ENCODE results near the gene AREG.

Gene AREG

GRCh38 chr4:74466242-74466641 lies 21.3 kb downstream of the AREG start:
- TF ChIP-seq CTCF (IDR thresholded peaks at IDR 0.05; ENCODE audit: low read depth, low read length, missing control alignments), result no peak
- DNase-seq (ENCODE audit: extremely low read depth, low read depth), result no peak
- no peak overlapping the region for H3K4me3 ChIP-seq (replicated peaks; ENCODE audit: low read depth, low read length)

GRCh38 chr4:74471264-74471663 lies 26.3 kb downstream of the AREG start:
- TF ChIP-seq CTCF (IDR thresholded peaks at IDR 0.05; ENCODE audit: low read depth, low read length, missing control alignments), result no peak
- H3K4me3 ChIP-seq (replicated peaks; ENCODE audit: low read depth, low read length), result no peak overlapping the region
- no peak for DNase-seq (ENCODE audit: extremely low read depth, low read depth)

DNA sequence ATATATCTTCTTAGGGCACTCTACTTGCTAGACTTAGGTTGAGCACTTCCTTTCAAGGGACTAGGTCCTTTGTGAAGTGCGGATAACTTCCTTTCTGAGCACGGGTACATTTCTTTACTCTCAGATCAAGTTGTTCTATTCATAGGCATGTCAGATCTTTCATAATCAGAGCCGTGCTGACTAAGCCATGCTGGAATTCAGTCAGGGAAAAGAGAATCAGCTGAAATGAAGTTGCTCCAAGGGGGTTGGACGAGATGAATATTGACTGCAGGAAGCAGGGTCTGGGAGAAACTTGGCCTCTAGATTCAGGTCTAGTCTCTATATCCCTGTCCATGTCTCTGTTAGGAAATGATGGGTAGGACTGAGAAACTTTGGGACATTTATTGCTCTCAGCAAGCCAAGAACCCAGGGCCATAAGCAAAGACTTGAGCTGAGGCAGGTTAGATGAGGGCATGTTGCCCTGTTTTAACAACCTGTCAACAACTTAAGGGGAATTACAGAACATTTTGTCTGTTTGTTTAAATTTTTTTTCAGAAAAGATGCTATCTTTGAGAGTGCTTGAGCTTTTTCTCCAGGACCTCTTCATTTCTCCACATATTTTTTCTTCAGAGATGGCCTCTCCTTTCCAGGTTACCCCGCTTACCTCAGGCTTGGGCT lies 28.3 kb downstream of the AREG start:
- no peak for DNase-seq (ENCODE audit: extremely low read depth, low read depth)
- TF ChIP-seq CTCF (IDR thresholded peaks at IDR 0.05; ENCODE audit: low read depth, low read length, missing control alignments), result no peak
- no peak overlapping the region for H3K4me3 ChIP-seq (replicated peaks; ENCODE audit: low read depth, low read length)

DNA sequence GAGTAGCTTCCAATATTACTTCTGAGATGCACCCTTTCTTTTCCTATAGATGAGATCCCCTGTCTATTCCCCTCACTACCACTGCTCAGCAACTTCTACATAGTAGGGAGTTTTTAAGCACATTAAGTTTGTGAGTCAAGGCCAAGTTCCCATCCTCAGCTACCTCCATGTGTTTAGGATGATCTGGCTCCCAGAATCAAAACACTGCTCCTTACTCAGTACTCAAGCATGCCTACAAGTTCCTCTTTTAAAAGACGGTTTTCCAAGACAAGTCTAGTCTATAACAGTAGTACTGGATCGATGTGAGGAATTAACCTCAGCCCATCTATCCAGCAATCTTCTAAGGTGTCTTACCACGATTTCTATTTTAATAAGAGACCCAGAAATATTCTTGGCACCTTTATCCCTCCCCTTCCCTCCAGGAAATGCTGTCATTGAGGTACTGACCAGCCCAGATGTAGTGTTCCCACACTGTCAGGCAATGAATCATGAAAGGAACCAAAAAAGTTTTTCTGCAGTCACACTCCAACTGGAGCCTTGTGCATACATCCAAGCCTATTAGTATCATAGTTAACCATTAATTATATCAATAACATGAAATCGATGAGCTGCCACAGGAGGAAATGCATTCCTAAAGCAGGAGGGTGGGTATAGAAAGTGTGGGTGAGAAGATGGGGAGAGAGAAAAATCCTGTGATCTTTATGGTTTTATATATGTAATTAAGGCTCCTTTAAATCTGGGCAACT lies 29.6 kb downstream of the AREG start:
- DNase-seq (ENCODE audit: extremely low read depth, low read depth), result no peak
- no peak for TF ChIP-seq CTCF (IDR thresholded peaks at IDR 0.05; ENCODE audit: low read depth, low read length, missing control alignments)
- H3K4me3 ChIP-seq (replicated peaks; ENCODE audit: low read depth, low read length), result no peak overlapping the region

DNA sequence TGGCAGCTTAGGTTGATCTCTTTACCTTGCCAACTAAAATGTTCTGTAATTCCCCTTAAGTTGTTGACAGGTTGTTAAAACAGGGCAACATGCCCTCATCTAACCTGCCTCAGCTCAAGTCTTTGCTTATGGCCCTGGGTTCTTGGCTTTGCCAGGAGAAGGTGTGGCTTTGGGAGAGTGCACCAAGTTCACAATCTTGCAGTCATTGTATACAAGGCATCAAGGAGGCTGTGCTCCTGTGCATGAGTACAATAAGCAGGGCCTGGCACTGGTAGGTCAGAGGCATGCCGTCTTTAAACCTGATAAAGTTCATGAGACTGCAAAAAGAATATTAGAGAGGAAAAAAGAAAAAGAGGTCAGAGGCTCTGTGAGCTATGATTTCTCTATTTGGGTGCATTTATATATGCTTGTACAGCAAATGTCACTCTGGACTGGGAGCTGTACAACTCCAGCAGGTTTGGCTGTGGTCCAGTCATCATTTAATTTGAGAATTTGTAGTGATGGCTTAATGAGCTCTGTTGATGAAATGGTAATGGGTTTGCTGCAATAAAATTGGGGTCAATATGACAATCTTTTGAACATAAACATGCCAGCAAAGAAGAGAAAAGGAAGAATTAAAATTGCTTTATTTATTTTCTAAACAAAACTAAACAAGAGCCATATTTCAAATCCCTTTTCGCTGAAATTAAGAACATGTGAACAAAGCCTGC lies 30.3 kb downstream of the AREG start:
- TF ChIP-seq CTCF (IDR thresholded peaks at IDR 0.05; ENCODE audit: low read depth, low read length, missing control alignments), result no peak
- no peak for DNase-seq (ENCODE audit: extremely low read depth, low read depth)
- no peak overlapping the region for H3K4me3 ChIP-seq (replicated peaks; ENCODE audit: low read depth, low read length)

GRCh38 chr4:74475946-74476345 lies 31.0 kb downstream of the AREG start:
- no peak for DNase-seq (ENCODE audit: extremely low read depth, low read depth)
- TF ChIP-seq CTCF (IDR thresholded peaks at IDR 0.05; ENCODE audit: low read depth, low read length, missing control alignments), result no peak
- H3K4me3 ChIP-seq (replicated peaks; ENCODE audit: low read depth, low read length), result no peak overlapping the region

Data from HFF-Myc (cell line).